K562 (cell line): ENCODE measurements around the gene SIGLEC7. TPM values are rescaled to one million over a fixed set of nuclear protein-coding genes. Genes with fewer than 3 reads are reported as not detected.
A peak's percentile ranks its signal among the peaks of the same experiment; 100 is the strongest.

Experiments
- FOXK2 ChIP-seq, 2 experiments: fragments of 450-650 bp; IDR thresholded peaks in 1 of 2; conservative IDR thresholded peaks in 1 of 2; 2 replicates each; pipeline ENCODE4 v1.6.1; 2016; ENCODE audit warnings: low read depth in 2 of 2, mild to moderate bottlenecking in 1 of 2
- MAFK ChIP-seq: IDR thresholded peaks from 2 replicates; pipeline ENCODE4 v1.6.1; 2011; ENCODE audit warnings: low read length, improper control_type of control experiment
- MBD2 ChIP-seq: sonication (generic); IDR thresholded peaks from 2 replicates; pipeline ENCODE4 v1.6.1; 2016; ENCODE audit warnings: low read depth, borderline replicate concordance
- MEF2A ChIP-seq: IDR thresholded peaks from 2 replicates; pipeline ENCODE4 v1.6.1; 2011; ENCODE audit warnings: low read depth, mild to moderate bottlenecking, low read length, moderate library complexity; ENCODE audit not compliant: control insufficient read depth
- SMAD4 ChIP-seq: fragments of 250-450 bp; sonication (Bioruptor Pico); conservative IDR thresholded peaks from 2 replicates; pipeline ENCODE4 v1.8.0; 2021; ENCODE audit warnings: inconsistent platforms, mild to moderate bottlenecking, moderate library complexity
- SREBF1 ChIP-seq: fragments of 150-350 bp; IDR thresholded peaks from 2 replicates; pipeline ENCODE4 v1.6.1; 2014; ENCODE audit warnings: antibody characterized with exemption, low read depth, low read length, borderline replicate concordance
- ZNF644 ChIP-seq: fragments of 200-800 bp; sonication (Bioruptor generic); IDR thresholded peaks from 2 replicates; pipeline ENCODE4 v1.6.1; 2016; ENCODE audit warnings: low read depth, missing genetic modification characterization, missing compliant biosample characterization
- polyA plus RNA-seq, 8 experiments: library from polyadenylated mRNA; depleted of rRNA in 4 of 8; stranded (reverse) in 5 of 8; unstranded in 3 of 8; fragments of >200 nt; fragmentation: Nextera tagmentation in 2 of 8; fragmentation: Illumina TruSeq in 1 of 8; extraction: Ambion mirVana in 2 of 8; extraction: Trizol in 1 of 8; gene quantifications; 2 replicates each; pipeline versions ENCODE4 v1.2.1 to v1.2.3, GENCODE V29; 2011 to 2014; ENCODE audit warnings: inconsistent platforms in 1 of 8, missing spikeins in 1 of 8
- total RNA-seq, 7 experiments: library from RNA; depleted of rRNA in 6 of 7; stranded (reverse); fragments of >200 nt in 6 of 7; fragmentation: Illumina TruSeq in 2 of 7; extraction: Trizol in 2 of 7; gene quantifications; 2 replicates each; pipeline versions ENCODE4 v1.2.1 to v1.2.3, GENCODE V29; 2011 to 2021; ENCODE audit warnings: low replicate concordance in 1 of 7
- TF ChIP-seq, protein P1 (sequence below): fragments of 450-650 bp; IDR thresholded peaks from 2 replicates; pipeline ENCODE4 v1.6.1; 2016; ENCODE audit warnings: mild to moderate bottlenecking, moderate library complexity
- TF ChIP-seq, protein P2 (sequence below): IDR thresholded peaks from 2 replicates; pipeline ENCODE4 v1.6.1; 2011; ENCODE audit not compliant: insufficient read length; ENCODE audit errors: extremely low read depth
- TF ChIP-seq, protein P3 (sequence below): fragments of 250-450 bp; sonication (Bioruptor Pico); IDR thresholded peaks from 2 replicates; pipeline ENCODE4 v1.5.0; 2020; ENCODE audit warnings: mild to moderate bottlenecking, borderline replicate concordance

SIGLEC7 gene
- total and polyA plus RNA-seq, 9 of the 15 experiments (the other 6 are each of a cell fraction or from before 2014, with no cell fraction given) = 0.10 to 0.12 TPM; not detected in 7

DNA sequence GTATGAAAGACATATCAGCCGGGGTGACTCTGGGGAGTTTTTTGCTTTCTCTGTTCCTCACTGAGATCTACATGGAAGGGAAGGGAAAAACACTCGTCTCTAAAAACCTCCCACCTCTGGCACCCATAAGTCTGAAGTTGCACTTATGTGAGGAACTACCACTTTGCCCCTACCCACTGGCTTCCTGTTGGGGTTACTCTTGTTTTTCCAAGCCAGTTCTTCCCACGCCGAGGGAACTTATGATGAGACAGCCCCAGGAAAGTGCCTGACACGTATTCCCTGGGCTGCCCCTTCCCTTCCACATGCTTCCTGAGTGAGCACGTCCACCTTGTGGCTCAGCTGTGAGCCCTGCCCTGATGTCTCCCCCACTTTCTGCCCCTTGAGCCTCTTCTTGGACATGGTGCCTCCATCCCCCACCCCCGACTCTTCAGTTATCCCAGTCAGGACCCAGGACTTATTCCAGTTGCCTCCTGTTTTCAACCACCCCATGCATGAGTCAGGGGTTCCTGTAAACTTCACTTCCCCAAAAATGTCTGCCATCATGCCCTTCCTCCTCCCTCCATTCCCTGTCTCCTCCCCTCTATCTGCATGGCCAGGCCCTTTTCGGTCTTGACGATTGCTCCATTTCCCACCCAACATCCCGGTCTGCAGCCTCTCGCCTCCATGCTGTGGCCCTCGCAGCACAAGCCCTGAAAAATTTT, 5.1 kb upstream of the SIGLEC7 start (continued):
- TF ChIP-seq, protein P1, sequence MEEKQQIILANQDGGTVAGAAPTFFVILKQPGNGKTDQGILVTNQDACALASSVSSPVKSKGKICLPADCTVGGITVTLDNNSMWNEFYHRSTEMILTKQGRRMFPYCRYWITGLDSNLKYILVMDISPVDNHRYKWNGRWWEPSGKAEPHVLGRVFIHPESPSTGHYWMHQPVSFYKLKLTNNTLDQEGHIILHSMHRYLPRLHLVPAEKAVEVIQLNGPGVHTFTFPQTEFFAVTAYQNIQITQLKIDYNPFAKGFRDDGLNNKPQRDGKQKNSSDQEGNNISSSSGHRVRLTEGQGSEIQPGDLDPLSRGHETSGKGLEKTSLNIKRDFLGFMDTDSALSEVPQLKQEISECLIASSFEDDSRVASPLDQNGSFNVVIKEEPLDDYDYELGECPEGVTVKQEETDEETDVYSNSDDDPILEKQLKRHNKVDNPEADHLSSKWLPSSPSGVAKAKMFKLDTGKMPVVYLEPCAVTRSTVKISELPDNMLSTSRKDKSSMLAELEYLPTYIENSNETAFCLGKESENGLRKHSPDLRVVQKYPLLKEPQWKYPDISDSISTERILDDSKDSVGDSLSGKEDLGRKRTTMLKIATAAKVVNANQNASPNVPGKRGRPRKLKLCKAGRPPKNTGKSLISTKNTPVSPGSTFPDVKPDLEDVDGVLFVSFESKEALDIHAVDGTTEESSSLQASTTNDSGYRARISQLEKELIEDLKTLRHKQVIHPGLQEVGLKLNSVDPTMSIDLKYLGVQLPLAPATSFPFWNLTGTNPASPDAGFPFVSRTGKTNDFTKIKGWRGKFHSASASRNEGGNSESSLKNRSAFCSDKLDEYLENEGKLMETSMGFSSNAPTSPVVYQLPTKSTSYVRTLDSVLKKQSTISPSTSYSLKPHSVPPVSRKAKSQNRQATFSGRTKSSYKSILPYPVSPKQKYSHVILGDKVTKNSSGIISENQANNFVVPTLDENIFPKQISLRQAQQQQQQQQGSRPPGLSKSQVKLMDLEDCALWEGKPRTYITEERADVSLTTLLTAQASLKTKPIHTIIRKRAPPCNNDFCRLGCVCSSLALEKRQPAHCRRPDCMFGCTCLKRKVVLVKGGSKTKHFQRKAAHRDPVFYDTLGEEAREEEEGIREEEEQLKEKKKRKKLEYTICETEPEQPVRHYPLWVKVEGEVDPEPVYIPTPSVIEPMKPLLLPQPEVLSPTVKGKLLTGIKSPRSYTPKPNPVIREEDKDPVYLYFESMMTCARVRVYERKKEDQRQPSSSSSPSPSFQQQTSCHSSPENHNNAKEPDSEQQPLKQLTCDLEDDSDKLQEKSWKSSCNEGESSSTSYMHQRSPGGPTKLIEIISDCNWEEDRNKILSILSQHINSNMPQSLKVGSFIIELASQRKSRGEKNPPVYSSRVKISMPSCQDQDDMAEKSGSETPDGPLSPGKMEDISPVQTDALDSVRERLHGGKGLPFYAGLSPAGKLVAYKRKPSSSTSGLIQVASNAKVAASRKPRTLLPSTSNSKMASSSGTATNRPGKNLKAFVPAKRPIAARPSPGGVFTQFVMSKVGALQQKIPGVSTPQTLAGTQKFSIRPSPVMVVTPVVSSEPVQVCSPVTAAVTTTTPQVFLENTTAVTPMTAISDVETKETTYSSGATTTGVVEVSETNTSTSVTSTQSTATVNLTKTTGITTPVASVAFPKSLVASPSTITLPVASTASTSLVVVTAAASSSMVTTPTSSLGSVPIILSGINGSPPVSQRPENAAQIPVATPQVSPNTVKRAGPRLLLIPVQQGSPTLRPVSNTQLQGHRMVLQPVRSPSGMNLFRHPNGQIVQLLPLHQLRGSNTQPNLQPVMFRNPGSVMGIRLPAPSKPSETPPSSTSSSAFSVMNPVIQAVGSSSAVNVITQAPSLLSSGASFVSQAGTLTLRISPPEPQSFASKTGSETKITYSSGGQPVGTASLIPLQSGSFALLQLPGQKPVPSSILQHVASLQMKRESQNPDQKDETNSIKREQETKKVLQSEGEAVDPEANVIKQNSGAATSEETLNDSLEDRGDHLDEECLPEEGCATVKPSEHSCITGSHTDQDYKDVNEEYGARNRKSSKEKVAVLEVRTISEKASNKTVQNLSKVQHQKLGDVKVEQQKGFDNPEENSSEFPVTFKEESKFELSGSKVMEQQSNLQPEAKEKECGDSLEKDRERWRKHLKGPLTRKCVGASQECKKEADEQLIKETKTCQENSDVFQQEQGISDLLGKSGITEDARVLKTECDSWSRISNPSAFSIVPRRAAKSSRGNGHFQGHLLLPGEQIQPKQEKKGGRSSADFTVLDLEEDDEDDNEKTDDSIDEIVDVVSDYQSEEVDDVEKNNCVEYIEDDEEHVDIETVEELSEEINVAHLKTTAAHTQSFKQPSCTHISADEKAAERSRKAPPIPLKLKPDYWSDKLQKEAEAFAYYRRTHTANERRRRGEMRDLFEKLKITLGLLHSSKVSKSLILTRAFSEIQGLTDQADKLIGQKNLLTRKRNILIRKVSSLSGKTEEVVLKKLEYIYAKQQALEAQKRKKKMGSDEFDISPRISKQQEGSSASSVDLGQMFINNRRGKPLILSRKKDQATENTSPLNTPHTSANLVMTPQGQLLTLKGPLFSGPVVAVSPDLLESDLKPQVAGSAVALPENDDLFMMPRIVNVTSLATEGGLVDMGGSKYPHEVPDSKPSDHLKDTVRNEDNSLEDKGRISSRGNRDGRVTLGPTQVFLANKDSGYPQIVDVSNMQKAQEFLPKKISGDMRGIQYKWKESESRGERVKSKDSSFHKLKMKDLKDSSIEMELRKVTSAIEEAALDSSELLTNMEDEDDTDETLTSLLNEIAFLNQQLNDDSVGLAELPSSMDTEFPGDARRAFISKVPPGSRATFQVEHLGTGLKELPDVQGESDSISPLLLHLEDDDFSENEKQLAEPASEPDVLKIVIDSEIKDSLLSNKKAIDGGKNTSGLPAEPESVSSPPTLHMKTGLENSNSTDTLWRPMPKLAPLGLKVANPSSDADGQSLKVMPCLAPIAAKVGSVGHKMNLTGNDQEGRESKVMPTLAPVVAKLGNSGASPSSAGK = 0 out of 2 replicates have a peak, but pooled peaks have one; percentile 13
- TF ChIP-seq, protein P2, sequence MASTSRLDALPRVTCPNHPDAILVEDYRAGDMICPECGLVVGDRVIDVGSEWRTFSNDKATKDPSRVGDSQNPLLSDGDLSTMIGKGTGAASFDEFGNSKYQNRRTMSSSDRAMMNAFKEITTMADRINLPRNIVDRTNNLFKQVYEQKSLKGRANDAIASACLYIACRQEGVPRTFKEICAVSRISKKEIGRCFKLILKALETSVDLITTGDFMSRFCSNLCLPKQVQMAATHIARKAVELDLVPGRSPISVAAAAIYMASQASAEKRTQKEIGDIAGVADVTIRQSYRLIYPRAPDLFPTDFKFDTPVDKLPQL = peak; percentile 32
- TF ChIP-seq SMAD4 (CRISPR knock-in tag) (peak; percentile 38; the same call in 1 of the 2 replicates), SREBF1 (no peak), FOXK2 (conservative IDR thresholded peaks at IDR 0.05 in 1 of 2, IDR thresholded peaks at IDR 0.05 in 1 of 2; ENCODE audit: low read depth in 2 of 2) (peak in 1 of 2 experiments; percentile 43; a peak in 1 of 4 replicates), MAFK (0 out of 2 replicates have a peak, but pooled peaks have one; percentile 13), ZNF644 (tag) (peak; percentile 56; the same call in 1 of the 2 replicates), MBD2 (0 out of 2 replicates have a peak, but pooled peaks have one; percentile 34), MEF2A (no peak)
- TF ChIP-seq, protein P3, sequence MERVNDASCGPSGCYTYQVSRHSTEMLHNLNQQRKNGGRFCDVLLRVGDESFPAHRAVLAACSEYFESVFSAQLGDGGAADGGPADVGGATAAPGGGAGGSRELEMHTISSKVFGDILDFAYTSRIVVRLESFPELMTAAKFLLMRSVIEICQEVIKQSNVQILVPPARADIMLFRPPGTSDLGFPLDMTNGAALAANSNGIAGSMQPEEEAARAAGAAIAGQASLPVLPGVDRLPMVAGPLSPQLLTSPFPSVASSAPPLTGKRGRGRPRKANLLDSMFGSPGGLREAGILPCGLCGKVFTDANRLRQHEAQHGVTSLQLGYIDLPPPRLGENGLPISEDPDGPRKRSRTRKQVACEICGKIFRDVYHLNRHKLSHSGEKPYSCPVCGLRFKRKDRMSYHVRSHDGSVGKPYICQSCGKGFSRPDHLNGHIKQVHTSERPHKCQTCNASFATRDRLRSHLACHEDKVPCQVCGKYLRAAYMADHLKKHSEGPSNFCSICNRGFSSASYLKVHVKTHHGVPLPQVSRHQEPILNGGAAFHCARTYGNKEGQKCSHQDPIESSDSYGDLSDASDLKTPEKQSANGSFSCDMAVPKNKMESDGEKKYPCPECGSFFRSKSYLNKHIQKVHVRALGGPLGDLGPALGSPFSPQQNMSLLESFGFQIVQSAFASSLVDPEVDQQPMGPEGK (CRISPR knock-in tag) = 0 out of 2 replicates have a peak, but pooled peaks have one; percentile 36
